ENCODE results near the gene TRIM54. TPM values are rescaled to one million over a fixed set of nuclear protein-coding genes. Genes with fewer than 3 reads are reported as not detected.
"Not testable (repeated sequence)": the region's sequence is repeated elsewhere in the genome, so short reads cannot be mapped to it uniquely, and the experiment has no call there.

The TRIM54 gene
- total and polyA plus RNA-seq, 2 experiments from 2014 or later: not detected

GRCh38 chr2:27315122-27315521 lies 32.9 kb downstream of the TRIM54 start:
- H4K20me1 ChIP-seq (ENCODE audit: insufficient read depth, poor library complexity, severe bottlenecking): no peaks in the 10 kb centered on the region
- no peaks in the 10 kb centered on the region for H3K9me3 ChIP-seq (ENCODE audit: low read depth)
- DNase-seq (ENCODE audit: low spot score): no peak
- H3K27me3 ChIP-seq: no peaks in the 10 kb centered on the region
- H3K36me3 ChIP-seq (replicated peaks; ENCODE audit: insufficient read depth, low read depth): no peaks in the 10 kb centered on the region
- TF ChIP-seq CTCF (IDR thresholded peaks at IDR 0.05; ENCODE audit: poor library complexity): no peak
- no peak for TF ChIP-seq EZH2phosphoT487 (IDR thresholded peaks at IDR 0.05; ENCODE audit: low read depth, severe bottlenecking, unreplicated experiment)
- no peak for TF ChIP-seq EZH2 (IDR thresholded peaks at IDR 0.05; ENCODE audit: borderline replicate concordance)
- H3K4me2 ChIP-seq: no peak overlapping the region
- H3K79me2 ChIP-seq: no peaks in the 10 kb centered on the region
- H3K4me3 ChIP-seq: no peak overlapping the region
- 77% methylated on average over 8 of the region's 8 CpGs for WGBS (ENCODE audit: low lambda C conversion rate, missing lambda C conversion rate)
- H3K27ac ChIP-seq: no peak overlapping the region
- H2AFZ ChIP-seq: no peak overlapping the region
- no peaks in the 10 kb centered on the region for H3K9me2 ChIP-seq (replicated peaks; ENCODE audit: insufficient read depth)
- H3K4me1 ChIP-seq (ENCODE audit: insufficient read depth): no peaks in the 10 kb centered on the region

- Histone ChIP-seq H3K27ac (no peak overlapping the region), H3K4me1 (ENCODE audit: insufficient read depth) (peaks cover 10% of the 10 kb centered on the region), H2AFZ (no peak overlapping the region), H3K4me2 (no peak overlapping the region), H4K20me1 (ENCODE audit: insufficient read depth, poor library complexity, severe bottlenecking) (no peaks in the 10 kb centered on the region), H3K4me3 (no peak overlapping the region), H3K27me3 (no peaks in the 10 kb centered on the region), H3K36me3 (replicated peaks; ENCODE audit: insufficient read depth, low read depth) (no peaks in the 10 kb centered on the region), H3K9me3 (ENCODE audit: low read depth) (no peaks in the 10 kb centered on the region), H3K9me2 (replicated peaks; ENCODE audit: insufficient read depth) (no peaks in the 10 kb centered on the region), H3K79me2 (peaks cover under 1% of the 10 kb centered on the region)
- no peak for TF ChIP-seq EZH2 (IDR thresholded peaks at IDR 0.05; ENCODE audit: borderline replicate concordance)
- no peak for TF ChIP-seq EZH2phosphoT487 (IDR thresholded peaks at IDR 0.05; ENCODE audit: low read depth, severe bottlenecking, unreplicated experiment)
- TF ChIP-seq CTCF (IDR thresholded peaks at IDR 0.05; ENCODE audit: poor library complexity): no peak
- whole genome bisulfite sequencing (ENCODE audit: low lambda C conversion rate, missing lambda C conversion rate): 89% methylated on average over 12 of the region's 12 CpGs
- no peak for DNase-seq (ENCODE audit: low spot score)
These were observed 34.6 kb downstream of the TRIM54 start for GRCh38 chr2:27316655-27317412.

GRCh38 chr2:27319839-27320238 lies 37.6 kb downstream of the TRIM54 start:
- peaks cover 21% of the 10 kb centered on the region for H3K4me1 ChIP-seq (ENCODE audit: insufficient read depth)
- H3K79me2 ChIP-seq; H3K36me3 ChIP-seq (replicated peaks; ENCODE audit: insufficient read depth, low read depth); DNase-seq (ENCODE audit: low spot score); H3K4me2 ChIP-seq; H3K27ac ChIP-seq; H3K27me3 ChIP-seq; H4K20me1 ChIP-seq (ENCODE audit: insufficient read depth, poor library complexity, severe bottlenecking); H3K4me3 ChIP-seq; H2AFZ ChIP-seq; H3K9me2 ChIP-seq (replicated peaks; ENCODE audit: insufficient read depth); H3K9me3 ChIP-seq (ENCODE audit: low read depth): not testable (repeated sequence)
- WGBS (ENCODE audit: low lambda C conversion rate, missing lambda C conversion rate): over 99% methylated on average over 15 of the region's 15 CpGs

- H3K27ac ChIP-seq: peak overlapping the region; percentile 99
- H3K4me3 ChIP-seq: no peak overlapping the region
- no peaks in the 10 kb centered on the region for H4K20me1 ChIP-seq (ENCODE audit: insufficient read depth, poor library complexity, severe bottlenecking)
- H3K36me3 ChIP-seq (replicated peaks; ENCODE audit: insufficient read depth, low read depth): no peaks in the 10 kb centered on the region
- 37% methylated on average over 8 of the region's 8 CpGs for WGBS (ENCODE audit: low lambda C conversion rate, missing lambda C conversion rate)
- no peak overlapping the region for H2AFZ ChIP-seq
- H3K27me3 ChIP-seq: no peaks in the 10 kb centered on the region
- peaks cover 21% of the 10 kb centered on the region for H3K4me1 ChIP-seq (ENCODE audit: insufficient read depth)
- peaks cover 8% of the 10 kb centered on the region for H3K79me2 ChIP-seq
- no peaks in the 10 kb centered on the region for H3K9me2 ChIP-seq (replicated peaks; ENCODE audit: insufficient read depth)
- H3K4me2 ChIP-seq: peak overlapping the region; percentile 94
- H3K9me3 ChIP-seq (ENCODE audit: low read depth): no peaks in the 10 kb centered on the region
- TF ChIP-seq CTCF (IDR thresholded peaks at IDR 0.05; ENCODE audit: poor library complexity): peak; percentile 47
- no peak for TF ChIP-seq EZH2phosphoT487 (IDR thresholded peaks at IDR 0.05; ENCODE audit: low read depth, severe bottlenecking, unreplicated experiment)
- TF ChIP-seq EZH2 (IDR thresholded peaks at IDR 0.05; ENCODE audit: borderline replicate concordance): no peak
- peak; percentile 94 for DNase-seq (ENCODE audit: low spot score)
These were observed 38.8 kb downstream of the TRIM54 start for GRCh38 chr2:27320958-27321543.
